NT2/D1 (cell line): ENCODE results near the gene GMPR2.

Experiments
- DNase-seq: peaks from one replicate; pipeline ENCODE4 v3.0.0-alpha.2; 2011; ENCODE audit warnings: low read depth, low spot score
- H3K27me3 ChIP-seq: 2 replicates; pipeline ENCODE4 v1.6.0; 2011; ENCODE audit warnings: mild to moderate bottlenecking; ENCODE audit not compliant: insufficient read length, insufficient read depth
- H3K36me3 ChIP-seq: 2 replicates; pipeline ENCODE4 v1.6.1; 2011; ENCODE audit warnings: mild to moderate bottlenecking, low read length, mixed read lengths; ENCODE audit not compliant: insufficient read depth, insufficient read length
- H3K4me1 ChIP-seq: 2 replicates; pipeline ENCODE4 v1.5.1; 2011; ENCODE audit not compliant: insufficient read depth, insufficient read length
- H3K4me3 ChIP-seq: 2 replicates; pipeline ENCODE4 v1.5.1; 2011; ENCODE audit warnings: low read depth; ENCODE audit not compliant: insufficient read length
- H3K9ac ChIP-seq: 2 replicates; pipeline ENCODE4 v1.6.0; 2011; ENCODE audit warnings: low read depth; ENCODE audit not compliant: insufficient read length
- H3K9me3 ChIP-seq: 2 replicates; pipeline ENCODE4 v1.5.1; 2011; ENCODE audit warnings: mild to moderate bottlenecking, low read length; ENCODE audit not compliant: insufficient read depth
- SUZ12 ChIP-seq: IDR thresholded peaks from 2 replicates; pipeline ENCODE4 v1.6.1; 2011; ENCODE audit not compliant: insufficient read length, insufficient read depth; ENCODE audit errors: extremely low read depth
- YY1 ChIP-seq: IDR thresholded peaks from 2 replicates; pipeline ENCODE4 v1.6.1; 2011; ENCODE audit not compliant: insufficient read length, insufficient read depth
- ZNF274 ChIP-seq: IDR thresholded peaks from 2 replicates; pipeline ENCODE4 v1.6.1; 2011; ENCODE audit warnings: mild to moderate bottlenecking, low read depth, low read length

The GMPR2 gene

DNA sequence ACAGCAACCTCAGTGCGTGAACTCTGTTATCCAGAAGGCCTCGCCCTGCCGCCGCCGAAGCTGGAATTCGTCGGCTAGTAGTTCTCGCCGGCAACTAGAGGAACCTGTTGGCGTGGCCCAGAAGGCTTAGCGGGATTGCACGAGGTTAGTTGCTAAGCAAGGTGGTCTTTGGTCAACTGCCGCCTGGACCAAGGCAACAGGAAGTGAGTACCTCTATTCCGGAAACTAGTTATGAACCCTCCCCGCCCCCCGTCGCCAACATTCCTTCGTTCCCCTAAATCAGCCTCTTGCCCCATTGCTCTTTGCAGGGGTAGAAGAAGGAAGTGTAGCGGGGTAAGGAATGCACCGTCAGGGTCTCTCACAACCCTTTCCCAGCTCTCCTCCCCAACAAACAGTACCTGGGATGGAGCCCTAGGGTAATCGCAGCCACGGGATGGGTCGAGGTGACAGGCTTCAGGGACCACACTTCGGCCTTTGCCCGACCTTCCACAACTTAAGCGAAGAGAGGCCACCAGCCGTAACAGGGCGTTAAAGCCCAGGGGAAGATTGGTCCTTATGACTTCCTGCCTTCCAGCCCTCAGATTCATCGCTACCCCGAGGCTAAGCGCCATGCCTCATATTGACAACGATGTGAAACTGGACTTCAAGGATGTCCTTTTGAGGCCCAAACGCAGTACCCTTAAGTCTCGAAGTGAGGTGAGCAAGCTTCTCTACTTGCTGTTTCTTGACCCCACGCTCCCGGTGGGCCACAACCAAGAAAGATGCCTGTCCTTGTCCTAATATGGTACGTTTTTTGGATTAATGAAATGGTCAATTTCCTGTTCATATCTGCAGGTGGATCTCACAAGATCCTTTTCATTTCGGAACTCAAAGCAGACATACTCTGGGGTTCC is at the start of gene GMPR2:
GMPR2 (plus strand) TSS at position 285 of the 893 bp plus-strand sequence; CDS start at position 610, 325 bp downstream.
- Histone ChIP-seq H3K4me1 (no peaks in the 10 kb centered on the region), H3K36me3 (peaks cover 53% of the 10 kb centered on the region), H3K9me3 (no peaks in the 10 kb centered on the region), H3K4me3 (peak within 1 kb of the TSS; percentile 92), H3K27me3 (no peaks in the 10 kb centered on the region), H3K9ac (peak within 1 kb of the TSS; percentile 95)
- no peak for DNase-seq
- TF ChIP-seq YY1 = no peak

DNA sequence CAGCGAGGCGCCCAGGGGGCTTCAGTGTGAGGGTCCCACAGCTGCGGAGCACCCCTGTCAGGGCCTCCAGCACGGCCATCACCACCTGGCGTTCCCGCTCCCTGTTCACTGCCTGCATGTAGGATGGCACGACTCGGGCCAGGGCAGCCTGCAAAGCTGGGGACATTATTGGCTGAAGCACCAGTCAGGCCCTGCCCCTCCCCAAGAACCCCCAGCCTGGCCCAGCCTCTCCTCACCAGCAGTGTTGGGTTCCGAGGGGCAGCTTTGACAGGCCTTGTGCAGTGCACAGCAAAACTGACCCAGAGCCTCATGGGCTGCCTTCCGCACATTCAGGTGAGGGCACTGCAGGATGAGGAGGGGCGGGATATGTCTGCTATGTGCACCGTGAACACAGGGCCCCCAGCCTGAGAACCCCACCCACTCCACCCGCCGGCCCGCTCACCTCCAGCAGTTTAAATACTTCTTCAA is 49.7 kb upstream of the GMPR2 start:
- Histone ChIP-seq H3K36me3 (peaks cover 97% of the 10 kb centered on the region), H3K4me3 (no peak overlapping the region), H3K9me3 (no peaks in the 10 kb centered on the region), H3K27me3 (no peaks in the 10 kb centered on the region), H3K4me1 (no peaks in the 10 kb centered on the region), H3K9ac (no peak overlapping the region)
- DNase-seq = no peak
- TF ChIP-seq SUZ12 (no peak), YY1 (no peak), ZNF274 (no peak)

DNA sequence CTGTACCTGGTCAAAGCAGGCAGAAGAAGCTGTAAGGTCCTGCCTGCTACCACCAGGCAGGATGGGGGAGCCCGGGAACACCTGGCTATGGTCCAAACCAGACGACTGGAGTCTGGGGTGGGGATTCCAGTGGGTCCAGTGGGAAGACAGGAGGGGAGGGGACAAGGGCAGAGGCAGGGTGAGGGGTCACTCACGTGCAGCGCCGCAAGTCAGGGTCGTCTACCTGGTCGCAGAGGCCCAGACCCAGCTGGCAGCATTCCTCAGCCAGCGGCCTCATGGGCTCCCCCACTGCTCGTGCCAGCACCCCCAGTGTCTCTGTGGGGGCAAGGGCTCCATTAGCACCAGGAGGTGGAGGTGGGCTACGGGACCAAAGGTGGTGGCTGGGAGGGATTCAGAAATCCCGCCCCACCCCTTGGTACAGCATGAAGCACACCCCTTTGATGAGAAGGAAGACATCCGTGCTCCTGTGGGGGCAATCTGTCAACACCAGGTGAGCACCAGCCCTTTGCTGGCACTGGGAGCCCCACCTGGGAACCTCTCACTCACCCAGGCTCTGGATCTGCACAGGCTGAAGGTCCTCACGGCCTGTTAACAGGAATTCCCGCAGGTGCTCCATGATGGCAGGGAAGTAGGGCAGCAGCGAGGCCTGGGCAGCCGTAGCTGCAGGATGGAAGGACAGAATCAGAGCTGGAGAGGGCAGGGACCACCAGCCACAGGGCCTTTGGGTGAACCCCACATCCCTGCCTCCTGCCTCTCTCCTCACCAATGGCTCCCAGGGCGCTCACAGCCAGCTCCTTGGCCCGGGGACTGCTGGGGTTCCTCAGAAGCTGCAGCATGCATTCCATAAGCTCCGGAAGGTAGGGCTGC is 48.4 kb upstream of the GMPR2 start:
- no peaks in the 10 kb centered on the region for H3K4me1 ChIP-seq
- no peak overlapping the region for H3K9ac ChIP-seq
- TF ChIP-seq YY1 (no peak), ZNF274 (no peak), SUZ12 (no peak)
- DNase-seq = no peak
- no peaks in the 10 kb centered on the region for H3K27me3 ChIP-seq
- peaks cover 84% of the 10 kb centered on the region for H3K36me3 ChIP-seq
- no peak overlapping the region for H3K4me3 ChIP-seq
- H3K9me3 ChIP-seq = no peaks in the 10 kb centered on the region

DNA sequence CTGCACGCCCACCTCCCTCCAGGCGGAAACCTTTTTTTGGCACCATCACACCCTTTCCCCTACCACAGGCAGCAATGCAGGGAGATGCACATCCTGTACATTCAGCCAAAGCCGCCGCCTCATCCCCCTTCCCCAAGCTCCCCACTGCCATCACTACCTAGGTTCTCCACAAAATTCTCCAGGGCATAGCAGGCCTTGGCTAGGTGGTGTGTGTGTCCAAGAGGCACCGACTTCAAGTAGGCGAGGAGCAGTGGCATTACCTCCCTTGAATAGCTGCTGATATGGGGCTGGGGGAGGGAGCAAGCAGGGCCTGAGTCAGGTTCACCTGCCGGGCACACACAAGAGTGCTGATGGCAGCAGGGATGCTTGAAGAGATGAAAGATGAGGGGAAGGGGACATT is 47.7 kb upstream of the GMPR2 start:
- DNase-seq = no peak
- Histone ChIP-seq H3K4me3 (no peak overlapping the region), H3K9ac (no peak overlapping the region), H3K9me3 (no peaks in the 10 kb centered on the region), H3K36me3 (peaks cover 85% of the 10 kb centered on the region), H3K4me1 (peaks cover 2% of the 10 kb centered on the region), H3K27me3 (no peaks in the 10 kb centered on the region)
- TF ChIP-seq ZNF274 (no peak), SUZ12 (no peak), YY1 (no peak)

DNA sequence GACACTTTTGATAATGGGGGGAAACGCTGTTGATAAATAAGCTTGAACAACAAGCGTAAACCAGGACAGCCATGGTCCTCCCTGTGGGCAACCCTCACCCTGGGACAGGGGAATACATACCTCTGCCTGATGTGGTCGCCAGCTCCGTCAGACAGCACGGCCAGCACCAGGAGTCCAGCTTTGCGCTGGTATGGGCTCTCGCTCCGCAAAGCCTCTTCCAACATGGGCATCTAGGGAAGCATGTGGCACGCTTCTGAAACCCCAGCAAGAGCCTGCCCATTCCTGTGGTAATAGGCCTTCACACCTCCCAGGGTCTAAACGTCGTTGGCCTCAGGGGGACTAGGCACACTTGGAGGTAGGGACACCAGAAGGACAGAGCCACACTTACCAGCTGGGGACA is 47.0 kb upstream of the GMPR2 start:
- Histone ChIP-seq H3K9me3 (no peaks in the 10 kb centered on the region), H3K4me1 (peaks cover 2% of the 10 kb centered on the region), H3K36me3 (peaks cover 84% of the 10 kb centered on the region), H3K4me3 (no peak overlapping the region), H3K27me3 (no peaks in the 10 kb centered on the region), H3K9ac (no peak overlapping the region)
- no peak for DNase-seq
- TF ChIP-seq ZNF274 = no peak
- TF ChIP-seq SUZ12 = no peak
- no peak for TF ChIP-seq YY1

DNA sequence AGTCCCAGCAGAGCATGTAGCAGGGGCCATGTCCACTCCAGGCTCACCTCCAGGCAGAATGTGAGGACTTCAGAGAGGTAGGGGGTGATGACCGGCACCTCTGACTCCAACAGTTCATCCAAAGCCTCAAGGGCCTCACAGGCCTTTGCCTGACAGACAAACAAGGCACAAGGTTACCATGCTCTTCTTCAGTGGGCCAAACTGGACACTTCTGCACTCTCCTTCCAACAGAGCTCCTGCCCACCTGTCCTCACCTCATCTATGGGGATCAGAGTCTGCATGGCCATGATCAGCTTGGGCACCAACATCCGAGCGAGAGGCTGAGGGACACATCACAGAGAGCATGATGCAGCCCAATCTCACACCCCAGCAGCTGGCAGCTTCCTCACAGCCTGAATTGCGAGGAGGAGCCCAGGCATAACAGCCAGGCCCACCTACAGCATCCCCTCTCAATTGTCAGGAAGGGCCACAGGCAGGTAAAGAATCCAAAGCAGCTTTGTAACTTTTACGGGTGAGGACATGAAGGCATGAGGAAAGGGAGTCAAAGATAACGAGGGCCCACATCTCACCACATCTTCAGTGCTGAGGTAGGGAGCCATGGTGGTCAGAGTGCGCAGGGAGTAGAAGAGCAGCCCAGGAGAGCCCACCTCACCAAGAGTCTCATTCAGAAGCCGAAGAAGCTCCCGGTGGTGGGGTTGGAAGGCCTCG is 45.7 kb upstream of the GMPR2 start:
- Histone ChIP-seq H3K9me3 (no peaks in the 10 kb centered on the region), H3K4me3 (no peak overlapping the region), H3K9ac (no peak overlapping the region), H3K4me1 (peaks cover 2% of the 10 kb centered on the region), H3K36me3 (peaks cover 76% of the 10 kb centered on the region), H3K27me3 (no peaks in the 10 kb centered on the region)
- DNase-seq = no peak
- TF ChIP-seq SUZ12 (no peak), YY1 (no peak)

DNA sequence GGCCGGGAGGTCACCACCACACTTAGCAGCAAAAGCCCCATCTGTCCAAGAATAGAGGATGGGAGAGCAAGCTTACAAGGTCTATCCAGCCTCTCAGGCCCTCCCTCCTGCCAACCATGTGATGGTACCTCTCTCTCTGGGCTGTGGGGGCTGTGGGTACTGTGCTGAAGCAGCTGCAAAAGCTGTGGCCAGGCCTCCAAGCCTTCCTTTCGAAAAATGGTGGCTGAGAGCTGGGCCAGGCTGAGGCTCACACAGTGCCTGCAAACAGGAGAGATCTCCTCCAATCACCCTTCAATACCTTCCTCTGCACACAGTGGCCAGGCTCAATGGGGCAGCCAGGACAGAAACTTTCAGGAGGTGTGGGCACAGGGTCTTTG is 45.2 kb upstream of the GMPR2 start:
- Histone ChIP-seq H3K9me3 (no peaks in the 10 kb centered on the region), H3K4me3 (peak overlapping the region; percentile 86), H3K36me3 (peaks cover 76% of the 10 kb centered on the region), H3K4me1 (peaks cover 2% of the 10 kb centered on the region), H3K27me3 (no peaks in the 10 kb centered on the region), H3K9ac (peak overlapping the region; percentile 9)
- no peak for DNase-seq
- TF ChIP-seq SUZ12 (no peak), YY1 (no peak), ZNF274 (no peak)
